Myocyte (in vitro differentiated cells): ENCODE results near the gene TUFT1. TPM values are rescaled to one million over a fixed set of nuclear protein-coding genes. Genes with fewer than 3 reads are reported as not detected.
"Not testable (repeated sequence)": the region's sequence is repeated elsewhere in the genome, so short reads cannot be mapped to it uniquely, and the experiment has no call there.

ENCODE experiments used
- DNase-seq: peaks from one replicate; pipeline ENCODE4 v3.0.0-alpha.2; 2012; ENCODE audit warnings: low read depth
- microRNA counts: library from miRNA; unstranded; fragments of <30 nt; microRNA quantifications from one replicate; lab custom pipeline; 2016
- microRNA-seq: library from miRNA; unstranded; fragments of <30 nt; microRNA quantifications from one replicate; pipeline ENCODE4, GENCODE V29; 2016
- total RNA-seq: library from RNA; depleted of rRNA; stranded (reverse); fragments of >200 nt; gene quantifications from 2 replicates; pipeline ENCODE4 v1.2.3, GENCODE V29; 2014

TUFT1 gene
- total RNA-seq, 1 donor from 2014 or later, result 31.4 TPM

- no peak for DNase-seq
These were observed 73.2 kb downstream of the TUFT1 start for GRCh38 chr1:151613282-151613780.

- DNase-seq, result no peak
These were observed 75.8 kb downstream of the TUFT1 start for GRCh38 chr1:151615711-151616504.

- DNase-seq, result no peak
These were observed 76.4 kb downstream of the TUFT1 start for GRCh38 chr1:151616505-151616849.

GRCh38 chr1:151618003-151618402 is 77.9 kb downstream of the TUFT1 start:
- no peak for DNase-seq

GRCh38 chr1:151618470-151618869 is 78.4 kb downstream of the TUFT1 start:
- no peak for DNase-seq

GRCh38 chr1:151618996-151619395 is 78.9 kb downstream of the TUFT1 start:
- DNase-seq, result not testable (repeated sequence)

- no peak for DNase-seq
These were observed 79.5 kb downstream of the TUFT1 start for GRCh38 chr1:151619489-151620093.

GRCh38 chr1:151620286-151620685 is 80.2 kb downstream of the TUFT1 start:
- DNase-seq, result peak; percentile 69

- DNase-seq, result peak; percentile 68
These were observed 81.2 kb downstream of the TUFT1 start for GRCh38 chr1:151621351-151621750.

GRCh38 chr1:151624783-151625182 is 84.7 kb downstream of the TUFT1 start:
- DNase-seq, result no peak

GRCh38 chr1:151626740-151627334 is 86.7 kb downstream of the TUFT1 start:
- no peak for DNase-seq

- DNase-seq, result no peak
These were observed 89.2 kb downstream of the TUFT1 start for GRCh38 chr1:151629278-151629677.

MicroRNA genes within 50 kb of the gene (microRNA counts, 767-probe panel; counts per million panel counts)
- not detected for microRNA hsa-miR-554 (lab: Ali Mortazavi, UCI)

Small RNA genes lying within 50 kb of the gene (microRNA-seq; reads per million reads assigned to microRNA genes)
- not detected for gene MIR554

Other genes with a start within 250 kb of the TUFT1 start
- gene PI4KB, start 212.9 kb upstream of the TUFT1 start, total RNA-seq, result 52.4 and 59.5 TPM in 2 replicates
- gene RFX5, start 193.1 kb upstream of the TUFT1 start, total RNA-seq, result 30.6 and 46.4 TPM in 2 replicates
- gene SELENBP1, start 167.6 kb upstream of the TUFT1 start, total RNA-seq, result 9.5 and 15.7 TPM in 2 replicates
- 241 and 277 TPM in 2 replicates for gene PSMB4, start 140.7 kb upstream of the TUFT1 start, total RNA-seq
- 29.4 and 33.7 TPM in 2 replicates for gene POGZ, start 80.8 kb upstream of the TUFT1 start, total RNA-seq
- 0.21 TPM in 1 of 2 replicates, not detected in the other for gene CGN, start 28.9 kb upstream of the TUFT1 start, total RNA-seq
- 27.9 and 29.6 TPM in 2 replicates for gene SNX27, start 71.7 kb downstream of the TUFT1 start, total RNA-seq
- gene CELF3, start 176.5 kb downstream of the TUFT1 start, total RNA-seq, result not detected in 2 replicates
- not detected in 2 replicates for gene RIIAD1, start 181.2 kb downstream of the TUFT1 start, total RNA-seq
- gene MRPL9, start 223.2 kb downstream of the TUFT1 start, total RNA-seq, result 54.5 and 66.5 TPM in 2 replicates